A673 (cell line): ENCODE data around the gene GMDS. TPM values are rescaled to one million over a fixed set of nuclear protein-coding genes. Genes with fewer than 3 reads are reported as not detected.

Experiments
- BruUV-seq: library from RNA; stranded (reverse); fragments of 400-500 nt; replicated peaks from 2 replicates; lab custom pipeline; 2021; lab: Mats Ljungman, UMichigan
- CTCF ChIA-PET: fragments of 300-600 bp; sonication (Branson Sonifier 250); formaldehyde crosslinking; loops from one replicate; lab custom pipeline; 2022; ENCODE audit warnings: antibody characterized with exemption; lab: Charles Lee
- POLR2A ChIA-PET: fragments of 300-600 bp; sonication (Branson Sonifier 250); formaldehyde crosslinking; loops from one replicate; lab custom pipeline; 2022; ENCODE audit warnings: antibody characterized with exemption; ENCODE audit not compliant: low non-redundant PET; lab: Charles Lee
- DNase-seq: peaks from one replicate; pipeline ENCODE4 v3.0.0-alpha.2; 2015; ENCODE audit warnings: low spot score
- H3K27ac ChIP-seq: fragments of 200-600 bp; sonication (generic); 2 replicates; pipeline ENCODE4 v1.5.1; 2016; ENCODE audit warnings: mixed run types, low read depth, mild to moderate bottlenecking, mixed read lengths, antibody characterized with exemption, low read length; ENCODE audit not compliant: poor library complexity, severe bottlenecking
- H3K27me3 ChIP-seq: fragments of 200-600 bp; sonication (generic); replicated peaks from 2 replicates; pipeline ENCODE4 v1.6.1; 2017; ENCODE audit warnings: mixed run types, low read depth, mild to moderate bottlenecking, mixed read lengths, antibody characterized with exemption, low read length; ENCODE audit not compliant: insufficient read depth, poor library complexity
- H3K36me3 ChIP-seq: fragments of 200-600 bp; sonication (generic); 2 replicates; pipeline ENCODE4 v1.6.1; 2016; ENCODE audit warnings: mixed run types, mild to moderate bottlenecking, mixed read lengths, antibody characterized with exemption, low read length; ENCODE audit not compliant: insufficient read depth, poor library complexity, severe bottlenecking
- H3K4me1 ChIP-seq: fragments of 200-600 bp; sonication (generic); 2 replicates; pipeline ENCODE4 v1.6.1; 2017; ENCODE audit warnings: mixed run types, mild to moderate bottlenecking, mixed read lengths, antibody characterized with exemption, low read length; ENCODE audit not compliant: insufficient read depth, poor library complexity, severe bottlenecking
- H3K4me3 ChIP-seq: fragments of 200-600 bp; sonication (generic); 2 replicates; pipeline ENCODE4 v1.5.1; 2016; ENCODE audit warnings: low read depth, mixed run types, mild to moderate bottlenecking, mixed read lengths, low read length; ENCODE audit not compliant: poor library complexity, severe bottlenecking
- H3K9me3 ChIP-seq: fragments of 200-600 bp; sonication (generic); 2 replicates; pipeline ENCODE4 v1.6.1; 2016; ENCODE audit warnings: mixed run types, low read depth, mild to moderate bottlenecking, mixed read lengths, antibody characterized with exemption, low read length; ENCODE audit not compliant: poor library complexity, severe bottlenecking
- CTCF ChIP-seq: fragments of 300-800, 200-600 bp; sonication (generic); conservative IDR thresholded peaks from 2 replicates; pipeline ENCODE4 v1.5.1; 2017; ENCODE audit warnings: low read depth, mild to moderate bottlenecking, antibody characterized with exemption, low read length, moderate library complexity, mixed read lengths
- EZH2 ChIP-seq: fragments of 200-600 bp; sonication (generic); IDR thresholded peaks from 2 replicates; pipeline ENCODE4 v1.6.1; 2017; ENCODE audit warnings: borderline replicate concordance, low read depth, mild to moderate bottlenecking, mixed read lengths, antibody characterized with exemption, low read length; ENCODE audit not compliant: poor library complexity, severe bottlenecking
- intact Hi-C: fragments of 100-400 bp; cut with micrococcal nuclease; formaldehyde crosslinking; loops from one replicate; pipeline ENCODE4 v1.10.0; 2022; ENCODE audit not compliant: unreplicated experiment
- total RNA-seq: library from RNA; stranded (reverse); gene quantifications from 2 replicates; pipeline ENCODE4 v1.2.3, GENCODE V29; 2021

The GMDS gene
- total RNA-seq, 1 experiment from 2014 or later: 15.2 TPM

GRCh38 chr6:1763404-1763803, 482.0 kb downstream of the GMDS start:
- Histone ChIP-seq H3K4me3 (no peak overlapping the region), H3K36me3 (no peaks in the 10 kb centered on the region), H3K27me3 (no peaks in the 10 kb centered on the region), H3K27ac (no peak overlapping the region), H3K4me1 (no peaks in the 10 kb centered on the region), H3K9me3 (no peaks in the 10 kb centered on the region)
- CTCF ChIA-PET: no interaction called here
- BruUV-seq: no TSS peak
- no peak for TF ChIP-seq CTCF
- no peak for TF ChIP-seq EZH2
- no peak for DNase-seq
- intact Hi-C loops: no loop called here
- POLR2A ChIA-PET: no interaction called here

- Histone ChIP-seq H3K36me3 (no peaks in the 10 kb centered on the region), H3K27me3 (no peaks in the 10 kb centered on the region), H3K27ac (no peak overlapping the region), H3K4me1 (no peaks in the 10 kb centered on the region), H3K9me3 (no peaks in the 10 kb centered on the region), H3K4me3 (no peak overlapping the region)
- no peak for DNase-seq
- intact Hi-C loops: no loop called here
- ChIA-PET CTCF (no interaction called here), POLR2A (no interaction called here)
- no peak for TF ChIP-seq CTCF
- no peak for TF ChIP-seq EZH2
- no TSS peak for BruUV-seq
Observed at GRCh38 chr6:1762203-1762602, 483.2 kb downstream of the GMDS start.

GRCh38 chr6:1761477-1761877, 483.9 kb downstream of the GMDS start:
- Histone ChIP-seq H3K27me3 (no peaks in the 10 kb centered on the region), H3K27ac (no peak overlapping the region), H3K9me3 (no peaks in the 10 kb centered on the region), H3K36me3 (no peaks in the 10 kb centered on the region), H3K4me1 (no peaks in the 10 kb centered on the region), H3K4me3 (no peak overlapping the region)
- ChIA-PET POLR2A (no interaction called here), CTCF (no interaction called here)
- peak; percentile 22 for DNase-seq
- BruUV-seq: no TSS peak
- intact Hi-C loops: no loop called here
- TF ChIP-seq CTCF (no peak), EZH2 (no peak)
